DND-41 (cell line): Measurements from ENCODE around the gene HMGN3.

Experiments
- ATAC-seq: fragments of 200-7000 bp; cut with Tn5 transposase; 3 replicates; pipeline ENCODE4 v1.9.1; 2021; ENCODE audit warnings: low read depth; ENCODE audit not compliant: insufficient read depth
- DNase-seq: peaks from one replicate; pipeline ENCODE4 v3.0.0-alpha.2; 2020
- H2AFZ ChIP-seq: 2 replicates; pipeline ENCODE4 v1.6.0; 2012; ENCODE audit warnings: low read depth, low read length
- H3K27ac ChIP-seq: 2 replicates; pipeline ENCODE4 v1.5.1; 2012; ENCODE audit warnings: low read length, inconsistent platforms
- H3K27me3 ChIP-seq: fragments of 200-600 bp; sonication (generic); 2 replicates; pipeline ENCODE4 v1.6.0; 2012; ENCODE audit warnings: low read length, mild to moderate bottlenecking, inconsistent platforms; ENCODE audit not compliant: insufficient read depth, poor library complexity
- H3K36me3 ChIP-seq: 2 replicates; pipeline ENCODE4 v1.5.1; 2012; ENCODE audit warnings: low read length, inconsistent platforms; ENCODE audit not compliant: insufficient read depth
- H3K4me1 ChIP-seq: 2 replicates; pipeline ENCODE4 v1.5.1; 2012; ENCODE audit warnings: mild to moderate bottlenecking, low read length; ENCODE audit not compliant: insufficient read depth
- H3K4me2 ChIP-seq: 2 replicates; pipeline ENCODE4 v1.6.0; 2012; ENCODE audit warnings: mild to moderate bottlenecking, moderate library complexity, low read length, inconsistent platforms; ENCODE audit not compliant: insufficient read depth
- H3K4me3 ChIP-seq, 2 experiments: fragments of 200-600 bp in 1 of 2; shearing (Covaris generic) in 1 of 2; 2 replicates each; pipeline ENCODE4 v1.5.1; 2012 to 2016; ENCODE audit warnings: inconsistent platforms in 2 of 2, low read length in 2 of 2, mild to moderate bottlenecking in 2 of 2, low read depth in 1 of 2, moderate library complexity in 1 of 2
- H3K79me2 ChIP-seq: 2 replicates; pipeline ENCODE4 v1.6.0; 2012; ENCODE audit warnings: low read length, inconsistent platforms; ENCODE audit not compliant: insufficient read depth
- H3K9ac ChIP-seq: 2 replicates; pipeline ENCODE4 v1.6.0; 2012; ENCODE audit warnings: low read depth, mild to moderate bottlenecking, inconsistent platforms, low read length, moderate library complexity
- H3K9me3 ChIP-seq: 2 replicates; pipeline ENCODE4 v1.5.1; 2012; ENCODE audit warnings: low read length, moderate library complexity, mild to moderate bottlenecking, inconsistent platforms; ENCODE audit not compliant: insufficient read depth, severe bottlenecking
- H4K20me1 ChIP-seq: 2 replicates; pipeline ENCODE4 v1.6.0; 2012; ENCODE audit warnings: low read length; ENCODE audit not compliant: insufficient read depth
- CTCF ChIP-seq: IDR thresholded peaks from 2 replicates; pipeline ENCODE4 v1.5.1; 2012; ENCODE audit warnings: borderline replicate concordance, low read length, moderate library complexity, mild to moderate bottlenecking; ENCODE audit not compliant: poor library complexity, severe bottlenecking; ENCODE audit errors: extremely low read depth
- EZH2 ChIP-seq: IDR thresholded peaks from 3 replicates; pipeline ENCODE4 v1.6.1; 2012; ENCODE audit warnings: borderline replicate concordance, low read depth, mild to moderate bottlenecking, moderate library complexity, low read length, inconsistent platforms; ENCODE audit not compliant: severe bottlenecking

Gene HMGN3

GRCh38 chr6:79167931-79168694 lies 66.4 kb downstream of the HMGN3 start:
- no peak for ATAC-seq
- H3K4me2 ChIP-seq, result no peak overlapping the region
- no peaks in the 10 kb centered on the region for H3K27me3 ChIP-seq
- no peak overlapping the region for H3K27ac ChIP-seq
- TF ChIP-seq CTCF, result no peak
- no peak for TF ChIP-seq EZH2
- no peaks in the 10 kb centered on the region for H3K79me2 ChIP-seq
- no peaks in the 10 kb centered on the region for H3K9me3 ChIP-seq
- no peaks in the 10 kb centered on the region for H4K20me1 ChIP-seq
- H2AFZ ChIP-seq, result no peak overlapping the region
- no peak overlapping the region for H3K4me3 ChIP-seq
- H3K4me1 ChIP-seq, result no peaks in the 10 kb centered on the region
- no peak for DNase-seq
- H3K9ac ChIP-seq, result no peak overlapping the region
- no peaks in the 10 kb centered on the region for H3K36me3 ChIP-seq

DNA sequence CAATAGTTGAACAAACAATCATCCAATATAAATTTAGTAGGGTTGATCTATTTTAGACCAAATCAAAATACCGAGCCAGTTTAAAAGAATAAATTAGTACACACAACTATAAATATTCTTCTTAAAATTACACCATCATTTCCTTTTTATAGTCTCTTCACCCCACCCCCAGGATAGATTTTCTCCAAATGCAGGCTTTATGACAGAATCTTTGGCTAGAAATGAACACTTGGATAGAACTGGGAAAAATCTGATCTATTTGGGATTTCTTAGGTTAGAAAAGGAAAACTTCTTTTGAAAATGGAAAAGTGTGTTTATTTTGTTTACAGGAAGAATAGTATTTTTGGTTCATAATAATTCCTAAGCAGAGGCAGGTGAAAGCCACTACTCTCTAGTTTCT lies 74.6 kb downstream of the HMGN3 start:
- no peaks in the 10 kb centered on the region for H3K79me2 ChIP-seq
- no peaks in the 10 kb centered on the region for H4K20me1 ChIP-seq
- H3K4me3 ChIP-seq, result no peak overlapping the region
- no peak overlapping the region for H3K4me2 ChIP-seq
- no peak for DNase-seq
- H3K9me3 ChIP-seq, result no peaks in the 10 kb centered on the region
- H3K27me3 ChIP-seq, result no peaks in the 10 kb centered on the region
- no peak overlapping the region for H3K9ac ChIP-seq
- H3K4me1 ChIP-seq, result no peaks in the 10 kb centered on the region
- no peak for TF ChIP-seq EZH2
- no peak for TF ChIP-seq CTCF
- ATAC-seq, result no peak
- H3K36me3 ChIP-seq, result no peaks in the 10 kb centered on the region
- H3K27ac ChIP-seq, result no peak overlapping the region
- no peak overlapping the region for H2AFZ ChIP-seq

DNA sequence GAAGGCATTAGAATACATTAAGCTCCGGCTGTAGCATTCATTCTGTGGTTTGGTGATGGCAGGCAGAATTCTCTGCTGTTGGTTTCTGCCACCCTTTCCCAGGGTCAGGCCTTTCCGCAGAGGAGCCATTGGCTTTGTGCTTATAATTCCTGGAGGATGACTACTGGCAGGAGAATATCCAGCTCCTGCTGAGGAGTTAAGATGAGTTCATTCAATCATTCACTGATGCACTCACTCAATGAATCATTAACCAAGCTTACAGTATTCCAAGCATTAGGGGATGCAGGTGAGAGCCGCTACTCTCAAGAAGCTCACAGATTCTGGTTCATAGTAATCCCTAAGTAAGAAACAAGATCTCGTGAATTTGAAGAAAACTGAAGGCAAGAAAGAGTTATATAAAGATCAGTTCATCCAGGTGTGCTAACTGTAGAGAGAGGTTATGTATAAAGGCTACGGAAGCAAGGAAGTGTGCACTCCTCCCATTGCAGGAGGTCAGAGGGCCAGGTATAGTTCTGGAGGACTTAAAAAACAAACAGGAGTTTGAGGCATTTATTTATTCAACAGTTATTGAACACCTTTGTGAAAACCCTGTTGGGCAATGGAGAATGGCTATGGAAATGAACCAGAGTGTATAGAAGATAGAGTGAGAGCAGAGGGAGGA lies 75.5 kb downstream of the HMGN3 start:
- no peak overlapping the region for H3K4me2 ChIP-seq

More for the DNA sequence above, 75.5 kb downstream of the HMGN3 start:
- TF ChIP-seq CTCF (no peak), EZH2 (no peak)
- H3K79me2 ChIP-seq, result no peaks in the 10 kb centered on the region
- no peaks in the 10 kb centered on the region for H3K36me3 ChIP-seq
- H3K9ac ChIP-seq, result no peak overlapping the region
- H3K27ac ChIP-seq, result no peak overlapping the region
- H3K4me3 ChIP-seq, result no peak overlapping the region
- no peaks in the 10 kb centered on the region for H3K4me1 ChIP-seq
- no peaks in the 10 kb centered on the region for H3K27me3 ChIP-seq
- DNase-seq, result no peak
- H3K9me3 ChIP-seq, result no peaks in the 10 kb centered on the region
- ATAC-seq, result no peak
- no peaks in the 10 kb centered on the region for H4K20me1 ChIP-seq
- H2AFZ ChIP-seq, result no peak overlapping the region
